Measurements from ENCODE around the gene LY6G5C.

The LY6G5C gene

GRCh38 chr6:31634969-31635575 lies 45.8 kb downstream of the LY6G5C start:
- H3K4me3 ChIP-seq (ENCODE audit: low read length): no peak overlapping the region
- no peak for TF ChIP-seq CTCF (conservative IDR thresholded peaks at IDR 0.05; ENCODE audit: low read length)
- DNase-seq (ENCODE audit: low read depth): no peak

- DNase-seq (ENCODE audit: low read depth): no peak
- no peak overlapping the region for H3K4me3 ChIP-seq (ENCODE audit: low read length)
- TF ChIP-seq CTCF (conservative IDR thresholded peaks at IDR 0.05; ENCODE audit: low read length): no peak
These were observed 46.7 kb downstream of the LY6G5C start for GRCh38 chr6:31634131-31634530.

- H3K4me3 ChIP-seq (ENCODE audit: low read length): no peak overlapping the region
- TF ChIP-seq CTCF (conservative IDR thresholded peaks at IDR 0.05; ENCODE audit: low read length): no peak
- DNase-seq (ENCODE audit: low read depth): no peak
These were observed 47.4 kb downstream of the LY6G5C start for GRCh38 chr6:31633447-31633846.

GRCh38 chr6:31632279-31632946 lies 48.5 kb downstream of the LY6G5C start:
- no peak for TF ChIP-seq CTCF (conservative IDR thresholded peaks at IDR 0.05; ENCODE audit: low read length)
- no peak overlapping the region for H3K4me3 ChIP-seq (ENCODE audit: low read length)
- no peak for DNase-seq (ENCODE audit: low read depth)

- TF ChIP-seq CTCF (conservative IDR thresholded peaks at IDR 0.05; ENCODE audit: low read length): no peak
- no peak for DNase-seq (ENCODE audit: low read depth)
- no peak overlapping the region for H3K4me3 ChIP-seq (ENCODE audit: low read length)
These were observed 49.1 kb downstream of the LY6G5C start for GRCh38 chr6:31631681-31632278.

- TF ChIP-seq CTCF (conservative IDR thresholded peaks at IDR 0.05; ENCODE audit: low read length): no peak
- no peak overlapping the region for H3K4me3 ChIP-seq (ENCODE audit: low read length)
These were observed 49.7 kb downstream of the LY6G5C start for GRCh38 chr6:31631209-31631608.

More at GRCh38 chr6:31631209-31631608, 49.7 kb downstream of the LY6G5C start:
- DNase-seq (ENCODE audit: low read depth): no peak
